Muscle layer of duodenum (tissue), 2 donors: Measurements from ENCODE around the gene JAG1.

Experiments used
- H3K27ac ChIP-seq: one replicate; pipeline ENCODE4 v1.7.0; 2013; ENCODE audit warnings: mild to moderate bottlenecking, low read length
- H3K27me3 ChIP-seq: one replicate; pipeline ENCODE4 v1.7.0; 2013; ENCODE audit warnings: low read depth, mild to moderate bottlenecking, control low read depth, low read length
- H3K36me3 ChIP-seq, 2 donors: one replicate each; pipeline ENCODE4 v1.7.0; 2013; ENCODE audit warnings: low read length in 2 of 2, control low read depth in 1 of 2, mild to moderate bottlenecking in 1 of 2; ENCODE audit not compliant: insufficient read depth in 2 of 2, control insufficient read depth in 1 of 2
- H3K4me1 ChIP-seq, 2 donors: one replicate each; pipeline ENCODE4 v1.7.0; 2013; ENCODE audit warnings: low read length in 2 of 2, mild to moderate bottlenecking in 2 of 2, control low read depth in 1 of 2, moderate library complexity in 1 of 2; ENCODE audit not compliant: insufficient read depth in 2 of 2, control insufficient read depth in 1 of 2
- H3K4me3 ChIP-seq, 2 donors: one replicate each; pipeline ENCODE4 v1.7.0; 2013; ENCODE audit warnings: low read length in 2 of 2, low read depth in 1 of 2, mild to moderate bottlenecking in 1 of 2
- H3K9me3 ChIP-seq, 2 donors: one replicate each; pipeline ENCODE4 v1.7.0; 2013; ENCODE audit warnings: low read length in 2 of 2, control low read depth in 1 of 2, mild to moderate bottlenecking in 1 of 2; ENCODE audit not compliant: control insufficient read depth in 1 of 2
- donor health status: healthy.

Gene JAG1

DNA sequence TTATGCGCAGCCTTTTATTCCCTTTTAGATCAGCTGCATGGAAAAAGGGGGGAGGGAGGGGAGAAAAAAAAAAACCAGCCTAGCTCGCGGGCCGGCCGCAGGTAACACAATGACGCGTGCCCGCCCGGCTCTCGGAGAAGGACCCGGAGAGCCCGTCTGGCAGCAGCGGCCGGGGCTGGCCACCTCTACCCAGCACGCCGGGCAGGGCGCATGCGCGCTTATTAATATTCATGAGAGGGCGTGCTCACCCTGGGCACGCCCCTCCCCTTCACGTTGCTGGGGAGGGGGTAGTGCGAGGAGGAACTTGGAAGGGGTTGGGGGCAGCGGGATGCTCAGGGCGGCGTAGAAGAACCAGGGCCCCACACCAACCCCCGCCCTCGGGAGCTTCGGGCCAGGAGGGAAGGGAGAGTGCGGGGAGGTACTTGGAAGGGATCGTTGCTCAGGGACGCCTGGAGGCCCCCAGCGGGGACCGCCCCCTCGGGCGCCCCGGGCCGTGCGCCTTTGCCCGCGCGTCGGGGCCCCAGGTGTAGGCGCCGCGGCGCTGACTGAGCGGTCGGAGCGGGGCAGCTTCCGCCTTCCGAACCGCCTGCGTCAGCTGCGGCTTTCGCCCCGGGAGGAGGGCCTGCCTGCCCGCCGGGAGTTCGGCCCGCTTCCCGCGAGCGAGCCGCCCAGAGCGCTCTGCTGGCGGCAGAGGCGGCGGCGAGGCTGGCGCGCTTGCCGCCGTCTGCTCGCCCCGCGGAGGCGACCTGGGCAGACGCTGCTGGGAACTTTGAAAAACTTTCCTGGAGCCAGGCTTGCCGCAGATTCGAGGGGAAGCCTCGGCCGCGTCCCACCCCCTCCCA lies at the start of gene JAG1:
TSS of gene JAG1 (minus strand) at position 158 of the 842 bp plus-strand sequence. CDS start 469 bp downstream, outside the sequence.
- Histone ChIP-seq H3K27me3 (no peaks in the 10 kb centered on the region), H3K9me3 (no peaks in the 10 kb centered on the region), H3K36me3 (peaks cover 0 to 1% of the 10 kb centered on the region in 2 donors), H3K4me1 (peaks cover 0 to 15% of the 10 kb centered on the region in 2 donors), H3K4me3 (peak within 1 kb of the TSS; percentile 91 to 93), H3K27ac (peak within 1 kb of the TSS; percentile 92)

DNA sequence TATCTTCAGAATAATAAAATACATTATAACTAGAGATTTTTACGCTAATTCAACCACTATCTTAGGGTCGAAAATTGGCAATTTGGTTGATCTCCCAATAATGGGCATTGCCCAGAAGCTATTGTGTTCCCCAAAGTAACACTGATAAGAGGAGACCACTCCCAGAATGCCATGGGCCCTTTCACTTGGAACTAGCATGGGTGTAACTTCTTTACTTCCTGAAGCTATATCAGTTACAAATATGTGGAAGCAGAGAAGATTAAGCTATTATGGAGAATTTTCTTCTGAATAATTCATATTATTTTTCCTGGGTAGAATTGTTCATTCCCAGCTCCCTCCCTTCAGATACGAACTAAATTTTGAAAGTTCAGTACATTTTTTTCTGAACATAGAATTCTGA lies 48.2 kb upstream of the JAG1 start:
- Histone ChIP-seq H3K27ac (no peak overlapping the region), H3K27me3 (no peaks in the 10 kb centered on the region), H3K4me1 (peaks cover 0 to 8% of the 10 kb centered on the region in 2 donors), H3K36me3 (no peaks in the 10 kb centered on the region), H3K9me3 (no peaks in the 10 kb centered on the region), H3K4me3 (no peak overlapping the region)

DNA sequence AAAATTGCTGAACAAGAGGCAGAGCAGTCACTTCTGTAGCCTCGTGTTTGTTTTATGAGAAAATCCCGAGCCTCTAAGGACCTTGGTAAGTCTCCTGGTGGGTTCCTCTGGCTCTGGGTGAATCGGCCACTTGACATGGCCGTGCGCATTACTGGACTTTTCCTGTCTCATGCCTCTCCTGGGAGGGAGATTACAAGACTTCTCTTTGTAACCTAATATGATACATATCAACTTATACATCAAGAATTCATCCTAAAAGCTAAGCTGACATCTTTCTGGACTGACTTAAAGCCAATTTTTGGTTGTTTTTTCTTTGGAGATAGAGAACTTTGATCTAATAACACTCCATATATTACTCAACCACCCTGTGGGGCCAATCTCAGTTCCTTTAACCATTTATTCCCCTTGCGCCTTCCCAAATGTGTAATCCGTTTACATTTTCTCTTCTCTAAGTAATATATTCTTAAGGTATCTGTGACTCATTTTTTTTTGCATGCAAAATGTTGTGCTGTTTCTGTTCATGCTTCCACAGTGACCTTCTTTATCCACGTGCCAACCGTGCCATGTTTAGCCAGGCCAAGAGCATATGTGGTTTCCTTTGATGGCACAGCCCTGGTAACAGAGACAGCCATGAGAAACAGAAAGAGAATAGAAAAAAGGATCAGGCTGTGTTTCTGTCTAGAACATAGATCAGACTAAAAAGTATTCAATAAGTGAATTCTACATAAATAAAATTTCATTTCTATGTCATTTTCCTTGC lies 47.5 kb upstream of the JAG1 start:
- Histone ChIP-seq H3K9me3 (no peaks in the 10 kb centered on the region), H3K4me1 (peaks cover 0 to 14% of the 10 kb centered on the region in 2 donors), H3K36me3 (no peaks in the 10 kb centered on the region), H3K27ac (no peak overlapping the region), H3K4me3 (no peak overlapping the region), H3K27me3 (no peaks in the 10 kb centered on the region)

DNA sequence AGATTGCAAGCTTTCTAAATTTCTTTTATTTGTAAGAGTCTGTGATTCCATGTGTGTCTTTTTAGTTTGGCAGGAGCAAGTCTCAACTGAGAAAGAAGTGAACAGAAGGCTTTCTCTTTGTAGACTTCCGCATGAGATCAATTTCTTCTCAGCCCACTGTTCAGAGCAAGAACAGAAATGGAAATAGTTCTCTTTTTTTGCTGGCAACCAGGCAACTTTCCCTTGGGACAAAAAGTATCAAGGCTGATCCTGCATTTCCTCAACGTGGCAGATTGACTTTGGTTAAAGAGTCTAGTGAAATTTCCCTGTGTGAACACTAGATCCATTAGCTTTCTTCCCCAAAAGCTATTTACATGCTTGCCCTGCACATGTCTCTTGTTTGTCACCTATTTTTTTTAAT lies 46.8 kb upstream of the JAG1 start:
- peaks cover 0 to 14% of the 10 kb centered on the region in 2 donors for H3K4me1 ChIP-seq
- H3K27me3 ChIP-seq = no peaks in the 10 kb centered on the region
- no peak overlapping the region for H3K27ac ChIP-seq
- no peak overlapping the region for H3K4me3 ChIP-seq
- no peaks in the 10 kb centered on the region for H3K36me3 ChIP-seq
- H3K9me3 ChIP-seq = no peaks in the 10 kb centered on the region

DNA sequence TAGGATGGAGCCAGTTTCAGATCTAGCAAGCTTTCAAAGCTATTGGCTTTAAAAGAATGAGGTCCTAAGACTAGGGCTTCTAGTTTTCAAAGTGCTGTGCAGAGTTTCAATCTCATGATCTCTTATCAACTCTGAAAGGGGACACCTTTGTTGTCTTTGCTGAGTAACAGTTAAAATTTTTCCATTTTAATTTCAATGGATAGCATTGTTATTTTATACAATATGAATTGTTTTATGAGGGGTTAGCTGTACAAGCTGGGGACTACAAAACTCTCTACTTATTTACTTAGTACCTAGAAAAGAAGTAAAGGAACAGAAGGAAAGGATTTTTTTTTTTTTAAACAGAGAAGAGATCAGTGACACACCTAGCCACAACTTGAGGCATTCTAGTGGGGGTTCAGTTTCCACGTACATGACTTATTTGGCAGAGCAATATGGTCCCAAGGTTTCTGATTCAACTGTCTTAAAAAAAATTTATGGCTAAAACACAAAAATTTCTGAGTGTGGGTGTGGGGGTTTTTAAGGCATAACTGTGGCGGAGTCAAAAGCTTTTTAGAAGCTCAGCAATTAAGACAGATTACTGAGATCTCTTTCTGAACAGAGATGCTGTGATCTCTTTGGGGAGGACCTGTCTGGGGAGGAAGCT lies 46.1 kb upstream of the JAG1 start:
- H3K4me3 ChIP-seq = no peak overlapping the region
- H3K27ac ChIP-seq = no peak overlapping the region
- no peaks in the 10 kb centered on the region for H3K27me3 ChIP-seq
- peaks cover 0 to 17% of the 10 kb centered on the region in 2 donors for H3K4me1 ChIP-seq
- no peaks in the 10 kb centered on the region for H3K9me3 ChIP-seq
- H3K36me3 ChIP-seq = no peaks in the 10 kb centered on the region

DNA sequence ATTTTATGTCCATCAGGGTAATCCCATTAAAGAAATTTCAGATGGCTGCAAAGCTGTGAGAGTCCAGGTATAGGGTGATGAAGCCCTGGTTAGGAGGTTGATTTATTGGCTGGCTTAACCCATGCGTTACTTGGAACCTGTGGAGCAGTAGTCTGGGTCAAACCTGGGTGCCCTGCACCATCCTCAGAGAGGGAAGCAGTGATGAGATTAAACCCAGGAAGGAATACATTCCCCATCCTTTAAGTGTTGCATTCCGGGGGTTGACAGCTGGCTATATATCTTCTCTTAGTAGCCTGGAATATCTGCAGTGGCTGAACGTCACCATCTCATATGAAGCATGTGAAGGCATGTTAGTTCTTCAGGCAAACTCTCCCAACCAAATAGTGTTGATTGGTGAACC lies 44.9 kb upstream of the JAG1 start:
- H3K4me1 ChIP-seq = peaks cover 0 to 17% of the 10 kb centered on the region in 2 donors
- no peaks in the 10 kb centered on the region for H3K36me3 ChIP-seq
- H3K27ac ChIP-seq = no peak overlapping the region
- no peaks in the 10 kb centered on the region for H3K27me3 ChIP-seq
- H3K4me3 ChIP-seq = no peak overlapping the region
- H3K9me3 ChIP-seq = no peaks in the 10 kb centered on the region

DNA sequence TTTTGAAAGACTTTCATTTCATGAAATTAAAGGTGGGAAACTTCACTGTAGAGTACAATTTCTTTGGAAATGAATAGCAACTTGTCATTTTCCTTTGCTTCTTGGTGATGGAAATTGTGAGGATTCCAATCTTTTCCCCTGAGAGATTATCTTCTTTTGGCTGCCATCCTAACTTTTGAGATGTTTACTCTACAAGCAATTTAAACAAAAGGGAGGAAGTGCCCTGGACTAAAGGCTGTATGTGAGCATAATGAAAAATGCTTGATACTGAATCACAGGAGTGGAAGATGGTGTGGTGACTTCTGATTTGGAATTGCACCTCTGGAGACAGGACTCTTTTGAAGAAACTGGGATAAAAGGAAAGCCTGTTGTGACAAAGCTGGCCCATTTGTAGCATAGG lies 43.1 kb upstream of the JAG1 start:
- Histone ChIP-seq H3K4me3 (no peak overlapping the region), H3K27ac (no peak overlapping the region), H3K27me3 (no peaks in the 10 kb centered on the region), H3K9me3 (no peaks in the 10 kb centered on the region), H3K4me1 (peaks cover 0 to 17% of the 10 kb centered on the region in 2 donors), H3K36me3 (no peaks in the 10 kb centered on the region)

DNA sequence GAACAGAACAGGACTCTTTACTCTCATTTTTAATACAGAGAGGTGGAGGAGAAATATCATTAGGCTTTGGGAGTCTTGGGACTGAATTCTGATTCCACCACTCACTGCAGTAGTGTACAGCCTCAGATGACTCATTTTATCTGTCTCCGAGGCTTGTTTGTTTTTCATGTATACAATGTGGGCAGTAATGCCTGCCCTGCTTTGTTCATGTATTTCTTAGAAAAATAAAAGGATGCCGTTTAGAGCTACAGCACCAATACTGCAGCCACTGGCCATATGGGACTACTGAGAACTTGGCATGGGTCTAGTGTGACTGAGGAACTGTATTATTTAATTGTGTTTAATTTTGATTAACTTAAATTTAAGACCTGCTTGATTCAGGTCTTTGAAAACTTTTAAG lies 41.2 kb upstream of the JAG1 start:
- Histone ChIP-seq H3K4me3 (no peak overlapping the region), H3K9me3 (no peaks in the 10 kb centered on the region), H3K27me3 (no peaks in the 10 kb centered on the region), H3K27ac (no peak overlapping the region), H3K36me3 (no peaks in the 10 kb centered on the region), H3K4me1 (peaks cover 0 to 12% of the 10 kb centered on the region in 2 donors)

DNA sequence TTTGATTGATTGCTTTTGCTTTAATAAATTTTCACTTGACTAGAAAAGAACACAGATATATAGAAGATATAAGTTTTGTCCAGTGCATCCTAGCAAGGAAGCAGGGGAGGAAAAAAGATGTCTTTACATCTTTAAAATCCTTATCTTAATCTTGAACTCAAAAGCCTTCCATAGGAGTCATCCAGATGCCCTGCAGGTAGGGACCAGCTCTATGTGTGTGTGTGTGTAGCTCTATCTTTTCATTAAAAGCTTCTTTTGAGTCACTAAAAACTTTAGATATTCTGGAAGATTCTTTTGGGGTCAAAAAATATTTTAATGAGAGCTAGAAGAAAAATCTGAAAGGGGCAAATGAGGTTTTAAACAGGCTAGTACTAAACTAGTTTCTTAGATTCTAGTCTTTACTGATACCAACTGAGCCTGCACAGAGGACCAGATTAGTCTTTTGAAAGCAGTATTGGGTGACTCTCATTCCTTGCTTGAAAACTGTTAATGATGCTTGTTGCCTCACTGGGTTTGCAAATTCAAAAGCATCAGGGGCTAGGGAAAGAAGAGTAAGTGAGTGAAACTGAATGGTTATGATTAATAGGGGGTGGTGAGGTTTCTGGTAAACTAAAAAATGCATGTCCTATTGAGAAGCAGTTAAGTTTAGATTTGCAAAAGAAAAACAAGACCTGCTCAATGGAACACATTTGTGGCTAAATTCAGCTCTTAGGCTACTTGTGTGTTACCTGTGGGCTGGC lies 40.6 kb upstream of the JAG1 start:
- peaks cover 0 to 12% of the 10 kb centered on the region in 2 donors for H3K4me1 ChIP-seq
- H3K27me3 ChIP-seq = no peaks in the 10 kb centered on the region
- H3K36me3 ChIP-seq = no peaks in the 10 kb centered on the region
- no peaks in the 10 kb centered on the region for H3K9me3 ChIP-seq
- no peak overlapping the region for H3K4me3 ChIP-seq
- H3K27ac ChIP-seq = no peak overlapping the region

DNA sequence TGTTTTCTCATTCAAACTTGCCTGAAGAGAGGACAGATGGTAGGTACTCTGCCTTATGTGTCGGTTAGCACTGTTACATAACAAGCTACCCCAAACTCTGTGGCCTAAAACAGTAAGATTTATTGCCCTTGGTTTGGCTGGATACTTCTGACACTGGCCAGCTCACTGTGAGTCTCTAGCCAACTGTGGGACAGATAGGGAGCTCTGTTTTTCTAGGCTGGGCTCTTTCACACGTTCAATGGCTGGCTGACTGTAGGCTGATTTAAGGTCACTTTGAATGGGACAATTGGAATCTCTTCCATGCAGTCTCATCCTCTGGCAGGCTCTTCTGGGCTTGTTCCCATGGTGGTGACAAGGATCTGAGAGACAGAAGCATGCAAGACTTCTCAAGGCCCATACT lies 39.4 kb upstream of the JAG1 start:
- Histone ChIP-seq H3K27me3 (no peaks in the 10 kb centered on the region), H3K4me3 (no peak overlapping the region), H3K4me1 (peaks cover 0 to 12% of the 10 kb centered on the region in 2 donors), H3K27ac (no peak overlapping the region), H3K9me3 (no peaks in the 10 kb centered on the region), H3K36me3 (no peaks in the 10 kb centered on the region)
